Natural killer cell (primary cell): Measurements from ENCODE around the gene DOCK2. TPM values are rescaled to one million over a fixed set of nuclear protein-coding genes. Genes with fewer than 3 reads are reported as not detected.

ENCODE experiments used
- ATAC-seq, 3 donors: fragments of 150-1000 bp in 2 of 3; fragments of 200-7000 bp in 1 of 3; cut with Tn5 transposase; 1 replicate in 1 of 3; 2 replicates in 2 of 3; pipeline ENCODE4 v1.10.0; 2021; ENCODE audit warnings: mild to moderate bottlenecking in 2 of 3, moderate library complexity in 2 of 3
- DNase-seq, 2 donors: peaks; one replicate each; pipeline versions ENCODE4 v3.0.0 to v3.0.0-alpha.2; 2013 to 2021; ENCODE audit warnings: mixed read lengths in 1 of 2
- H3K27ac ChIP-seq: one replicate; pipeline ENCODE4 v1.5.1; 2013; ENCODE audit warnings: mild to moderate bottlenecking, low read length
- H3K27me3 ChIP-seq: one replicate; pipeline ENCODE4 v1.6.1; 2013; ENCODE audit warnings: low read length; ENCODE audit not compliant: control insufficient read depth, insufficient read depth
- H3K36me3 ChIP-seq: one replicate; pipeline ENCODE4 v1.6.1; 2013; ENCODE audit warnings: low read length; ENCODE audit not compliant: control insufficient read depth, insufficient read depth
- H3K4me1 ChIP-seq: one replicate; pipeline ENCODE4 v1.6.1; 2013; ENCODE audit warnings: low read length; ENCODE audit not compliant: control insufficient read depth, insufficient read depth
- H3K4me3 ChIP-seq: one replicate; pipeline ENCODE4 v1.5.1; 2013; ENCODE audit warnings: low read length
- H3K9me3 ChIP-seq: one replicate; pipeline ENCODE4 v1.6.1; 2013; ENCODE audit warnings: low read length; ENCODE audit not compliant: control insufficient read depth, insufficient read depth
- H3K27ac Mint-ChIP-seq, 2 donors: one replicate each; pipeline ENCODE4 v1.8.0; 2022; ENCODE audit warnings: mild to moderate bottlenecking in 2 of 2, mixed read lengths in 2 of 2, moderate library complexity in 1 of 2
- H3K27me3 Mint-ChIP-seq, 2 donors: one replicate each; pipeline ENCODE4 v1.8.0; 2022; ENCODE audit warnings: low read depth in 2 of 2, mixed read lengths in 2 of 2
- H3K36me3 Mint-ChIP-seq: one replicate; pipeline ENCODE4 v1.8.0; 2022; ENCODE audit warnings: mixed read lengths
- H3K4me1 Mint-ChIP-seq, 2 donors: one replicate each; pipeline ENCODE4 v1.8.0; 2022; ENCODE audit warnings: mixed read lengths in 2 of 2
- H3K4me3 Mint-ChIP-seq: one replicate; pipeline ENCODE4 v1.8.0; 2022; ENCODE audit warnings: mild to moderate bottlenecking, moderate library complexity, mixed read lengths
- H3K9me3 Mint-ChIP-seq, 2 donors: one replicate each; pipeline ENCODE4 v1.8.0; 2022; ENCODE audit warnings: mixed read lengths in 2 of 2
- CTCF ChIP-seq: fragments of 200-600 bp; IDR thresholded peaks from one replicate; pipeline ENCODE4 v1.8.0; 2022; ENCODE audit warnings: antibody characterized with exemption
- WGBS: methylation state at CpG from one replicate; pipeline ENCODE4 v1.1.7; 2013; ENCODE audit warnings: missing lambda C conversion rate; ENCODE audit not compliant: insufficient coverage; 5-methylcytosine and 5-hydroxymethylcytosine counted together
- intact Hi-C: fragments of 100-400 bp; cut with micrococcal nuclease; formaldehyde crosslinking; loops from one replicate; pipeline ENCODE4 v1.14.2; 2022
- total RNA-seq, 4 donors: library from RNA; stranded (reverse); fragments of 120-200 nt in 1 of 4; gene quantifications; one replicate each; pipeline versions ENCODE4 v1.2.3 to v1.2.4, GENCODE V29; 2013 to 2022

DOCK2 gene
- total RNA-seq, 3 donors from 2014 or later (not counting 1 experiment from before 2014, with no cell fraction given): 317 to 361 (median 320) TPM

DNA sequence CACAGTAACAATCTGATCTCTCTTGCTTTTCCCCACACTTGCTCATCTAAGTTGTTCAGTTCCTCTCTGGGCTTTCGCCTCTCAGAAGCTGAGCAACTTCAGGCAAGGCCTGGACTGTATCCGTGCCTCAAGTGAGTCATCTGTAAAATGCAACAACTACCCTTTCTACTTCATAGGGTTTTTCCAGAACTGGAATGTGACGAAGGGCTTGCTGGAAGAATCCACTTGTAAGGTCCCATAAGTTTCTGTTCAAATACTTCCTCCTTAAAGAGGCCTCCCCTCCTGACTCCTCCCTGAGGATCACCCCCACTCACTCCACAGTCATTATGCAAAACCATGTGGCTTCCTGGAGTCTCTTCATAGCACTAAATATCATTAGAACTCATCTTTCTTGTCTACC lies 360.7 kb downstream of the DOCK2 start:
- peaks cover 54% of the 10 kb centered on the region for H3K36me3 ChIP-seq
- no peak for ATAC-seq
- WGBS: 84% methylated on average over 3 of the region's 3 CpGs
- Mint-ChIP-seq H3K27me3 (no peaks in the 10 kb centered on the region), H3K4me1 (peaks cover 0 to 2% of the 10 kb centered on the region in 2 donors), H3K36me3 (peaks cover 28% of the 10 kb centered on the region), H3K27ac (peak overlapping the region in 1 of 2 donors; percentile 26), H3K9me3 (no peaks in the 10 kb centered on the region), H3K4me3 (no peak overlapping the region)
- no peak overlapping the region for H3K4me3 ChIP-seq
- no peaks in the 10 kb centered on the region for H3K9me3 ChIP-seq
- TF ChIP-seq CTCF: no peak
- no peak for DNase-seq
- no peaks in the 10 kb centered on the region for H3K27me3 ChIP-seq
- intact Hi-C loops: no loop called here
- no peaks in the 10 kb centered on the region for H3K4me1 ChIP-seq
- no peak overlapping the region for H3K27ac ChIP-seq

GRCh38 chr5:169999621-170000020 lies 362.5 kb downstream of the DOCK2 start:
- H3K4me1 Mint-ChIP-seq: peaks cover 0 to 5% of the 10 kb centered on the region in 2 donors
- Histone ChIP-seq H3K27me3 (no peaks in the 10 kb centered on the region), H3K36me3 (peaks cover 46% of the 10 kb centered on the region), H3K27ac (no peak overlapping the region), H3K4me1 (no peaks in the 10 kb centered on the region), H3K9me3 (no peaks in the 10 kb centered on the region), H3K4me3 (no peak overlapping the region)
- intact Hi-C loops: no loop called here
- peaks cover 39% of the 10 kb centered on the region for H3K36me3 Mint-ChIP-seq
- no peak for TF ChIP-seq CTCF
- H3K9me3 Mint-ChIP-seq: no peaks in the 10 kb centered on the region
- H3K27ac Mint-ChIP-seq: no peak overlapping the region
- no peak overlapping the region for H3K4me3 Mint-ChIP-seq
- DNase-seq (no peak), ATAC-seq (no peak)
- H3K27me3 Mint-ChIP-seq: no peaks in the 10 kb centered on the region
- 98% methylated on average over 3 of the region's 3 CpGs for WGBS

- WGBS: 100% methylated on average over 2 of the region's 2 CpGs
- TF ChIP-seq CTCF: no peak
- H3K4me1 Mint-ChIP-seq: peaks cover 0 to 5% of the 10 kb centered on the region in 2 donors
- H3K9me3 Mint-ChIP-seq: no peaks in the 10 kb centered on the region
- H3K36me3 Mint-ChIP-seq: peaks cover 39% of the 10 kb centered on the region
- no peaks in the 10 kb centered on the region for H3K27me3 Mint-ChIP-seq
- no peaks in the 10 kb centered on the region for H3K9me3 ChIP-seq
- intact Hi-C loops: no loop called here
- no peak for ATAC-seq
- no peak overlapping the region for H3K4me3 ChIP-seq
- H3K27ac Mint-ChIP-seq: no peak overlapping the region
- H3K27me3 ChIP-seq: no peaks in the 10 kb centered on the region
- DNase-seq: no peak
- no peaks in the 10 kb centered on the region for H3K4me1 ChIP-seq
- no peak overlapping the region for H3K4me3 Mint-ChIP-seq
- no peak overlapping the region for H3K27ac ChIP-seq
- peaks cover 45% of the 10 kb centered on the region for H3K36me3 ChIP-seq
Observed at GRCh38 chr5:170000155-170000554, 363.1 kb downstream of the DOCK2 start.

- TF ChIP-seq CTCF: no peak
- Histone ChIP-seq H3K27me3 (no peaks in the 10 kb centered on the region), H3K27ac (no peak overlapping the region), H3K9me3 (no peaks in the 10 kb centered on the region), H3K36me3 (peaks cover 40% of the 10 kb centered on the region), H3K4me1 (no peaks in the 10 kb centered on the region), H3K4me3 (no peak overlapping the region)
- ATAC-seq (no peak), DNase-seq (no peak)
- intact Hi-C loops: no loop called here
- Mint-ChIP-seq H3K4me3 (no peak overlapping the region), H3K27me3 (no peaks in the 10 kb centered on the region), H3K36me3 (peaks cover 24% of the 10 kb centered on the region), H3K9me3 (no peaks in the 10 kb centered on the region), H3K27ac (no peak overlapping the region), H3K4me1 (peaks cover 0 to 5% of the 10 kb centered on the region in 2 donors)
- 92% methylated on average over 6 of the region's 6 CpGs for WGBS
Observed at GRCh38 chr5:170006021-170006420, 368.9 kb downstream of the DOCK2 start.
